NCI-H2196 treated with DMSO at 0.1 percent for 48 hours (cell line): ENCODE data around the gene RBBP4.
"Not testable (repeated sequence)": the region's sequence is repeated elsewhere in the genome, so short reads cannot be mapped to it uniquely, and the experiment has no call there.

Experiments
- DNase-seq: peaks from one replicate; lab custom pipeline; 2025; ENCODE audit not compliant: unreplicated experiment; lab: John Stamatoyannopoulos, UW

RBBP4 gene

GRCh38 chr1:32693455-32694174 is 42.6 kb downstream of the RBBP4 start:
- no peak for DNase-seq

GRCh38 chr1:32695098-32695904 is 44.3 kb downstream of the RBBP4 start:
- DNase-seq: no peak

GRCh38 chr1:32696041-32696440 is 45.0 kb downstream of the RBBP4 start:
- no peak for DNase-seq

- not testable (repeated sequence) for DNase-seq
Observed at GRCh38 chr1:32696996-32697395, 46.0 kb downstream of the RBBP4 start.

- no peak for DNase-seq
Observed at GRCh38 chr1:32701421-32701911, 50.5 kb downstream of the RBBP4 start.

GRCh38 chr1:32701951-32702598 is 51.1 kb downstream of the RBBP4 start:
- DNase-seq: no peak

GRCh38 chr1:32702599-32703478 is 51.8 kb downstream of the RBBP4 start, which contains the start of gene SYNC:
SYNC (minus strand) TSS chr1:32702770; CDS start chr1:32702660, 110 bp downstream.
- DNase-seq: no peak

- DNase-seq: no peak
Observed at GRCh38 chr1:32703479-32704291, 52.7 kb downstream of the RBBP4 start.

GRCh38 chr1:32705516-32705915 is 54.5 kb downstream of the RBBP4 start:
- DNase-seq: no peak

GRCh38 chr1:32706491-32706890 is 55.5 kb downstream of the RBBP4 start:
- no peak for DNase-seq

GRCh38 chr1:32709075-32709474 is 58.1 kb downstream of the RBBP4 start:
- DNase-seq: no peak

GRCh38 chr1:32709476-32709875 is 58.5 kb downstream of the RBBP4 start:
- no peak for DNase-seq

- not testable (repeated sequence) for DNase-seq
Observed at GRCh38 chr1:32711221-32711620, 60.2 kb downstream of the RBBP4 start.

- DNase-seq: no peak
Observed at GRCh38 chr1:32713081-32713480, 62.1 kb downstream of the RBBP4 start.

GRCh38 chr1:32714277-32714676 is 63.3 kb downstream of the RBBP4 start:
- no peak for DNase-seq

GRCh38 chr1:32715901-32716311 is 64.9 kb downstream of the RBBP4 start:
- no peak for DNase-seq

- peak; percentile 91 for DNase-seq
Observed at GRCh38 chr1:32716312-32717148, 65.5 kb downstream of the RBBP4 start.

GRCh38 chr1:32717503-32717902 is 66.5 kb downstream of the RBBP4 start:
- no peak for DNase-seq

- DNase-seq: no peak
Observed at GRCh38 chr1:32718036-32718435, 67.0 kb downstream of the RBBP4 start.
